Measurements from ENCODE around the gene ATP2B2.

- TF ChIP-seq CTCF (IDR thresholded peaks at IDR 0.05) = no peak
- TF ChIP-seq EZH2 (IDR thresholded peaks at IDR 0.05; ENCODE audit: borderline replicate concordance, insufficient read depth, low read depth, low read length, poor library complexity, severe bottlenecking) = no peak
These were observed 139.6 kb downstream of the ATP2B2 start for GRCh38 chr3:10365791-10366190.

All from B cell (primary cell).